RPMI8226 (cell line): ENCODE results near the gene FSTL4.

ENCODE experiments used
- DNase-seq: peaks from one replicate; pipeline ENCODE4 v3.0.0-alpha.2; 2015

The FSTL4 gene

DNA sequence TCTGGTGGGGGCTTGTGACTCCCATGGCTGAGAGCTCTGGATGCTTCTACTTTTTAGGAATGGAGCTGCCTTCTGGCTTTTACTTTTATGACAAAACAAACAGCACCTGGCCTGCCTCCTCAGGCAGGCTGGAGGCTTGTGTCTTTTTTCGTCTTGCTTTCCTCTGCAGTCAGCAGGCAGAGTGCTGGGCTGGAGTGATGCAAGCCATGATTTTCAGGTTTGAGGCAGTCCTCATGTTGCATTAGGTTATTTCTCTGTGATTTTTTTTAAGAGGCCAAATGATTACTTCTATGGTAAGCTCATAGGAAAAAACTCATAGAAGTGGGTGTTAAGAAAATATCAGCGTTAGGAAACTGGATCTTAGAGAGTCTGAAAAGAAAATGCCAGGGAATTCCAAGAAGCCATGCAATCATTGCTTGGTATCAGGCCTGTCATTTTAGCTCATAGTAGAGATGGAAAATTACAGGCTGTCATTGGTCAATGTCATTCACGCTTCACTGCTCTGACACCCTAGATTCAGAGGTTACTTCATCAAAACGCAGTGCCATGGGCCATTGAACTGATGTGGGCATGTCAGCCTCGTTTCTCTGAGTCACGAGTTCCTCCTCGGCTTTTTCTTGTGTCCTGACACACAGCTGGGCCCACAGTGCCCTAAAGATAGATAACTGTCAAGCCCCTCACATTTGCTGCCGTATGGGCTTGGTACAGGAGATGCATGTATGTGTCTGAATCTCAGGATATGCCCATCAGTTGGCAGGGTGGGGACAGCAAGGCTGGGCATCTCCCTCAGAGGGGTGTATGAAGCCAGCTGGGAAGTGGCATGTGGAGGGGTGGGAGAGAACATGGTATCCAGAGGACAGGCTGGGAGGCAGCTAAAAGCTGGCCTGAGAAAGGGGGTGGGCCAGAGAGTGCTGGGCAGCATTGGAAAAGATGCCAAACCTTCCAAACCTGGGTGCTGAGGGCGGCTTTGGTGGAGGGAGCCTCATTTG lies 408.7 kb downstream of the FSTL4 start:
- no peak for DNase-seq

DNA sequence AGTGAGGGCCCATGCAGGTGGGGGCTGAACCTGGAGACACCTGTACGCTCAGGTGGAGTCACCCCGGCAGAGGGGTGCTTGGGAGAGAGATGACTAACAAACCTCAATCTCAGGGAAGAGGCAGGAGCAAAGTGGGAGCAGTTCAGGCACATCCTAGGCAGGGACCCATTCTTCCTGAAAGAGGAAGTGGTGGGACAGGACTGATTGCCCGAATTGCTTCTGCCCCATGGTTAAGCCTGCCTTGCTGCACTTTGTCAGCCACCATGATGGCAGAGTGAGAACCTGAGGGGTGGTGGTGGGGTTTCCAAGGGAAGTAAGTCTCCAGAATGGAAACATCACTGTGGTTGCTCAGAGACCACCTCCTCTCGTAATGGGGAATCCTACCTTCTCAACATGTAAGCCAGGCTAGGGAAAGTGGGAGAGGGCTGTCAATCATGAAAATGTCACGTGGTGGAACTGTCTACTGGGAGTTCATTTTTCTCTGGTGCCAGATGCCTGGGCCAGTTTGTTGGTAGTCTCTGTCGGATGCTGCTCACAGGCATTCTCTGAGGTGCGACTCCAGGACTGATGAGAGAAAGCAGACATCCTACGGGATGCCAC lies 410.2 kb downstream of the FSTL4 start:
- no peak for DNase-seq

DNA sequence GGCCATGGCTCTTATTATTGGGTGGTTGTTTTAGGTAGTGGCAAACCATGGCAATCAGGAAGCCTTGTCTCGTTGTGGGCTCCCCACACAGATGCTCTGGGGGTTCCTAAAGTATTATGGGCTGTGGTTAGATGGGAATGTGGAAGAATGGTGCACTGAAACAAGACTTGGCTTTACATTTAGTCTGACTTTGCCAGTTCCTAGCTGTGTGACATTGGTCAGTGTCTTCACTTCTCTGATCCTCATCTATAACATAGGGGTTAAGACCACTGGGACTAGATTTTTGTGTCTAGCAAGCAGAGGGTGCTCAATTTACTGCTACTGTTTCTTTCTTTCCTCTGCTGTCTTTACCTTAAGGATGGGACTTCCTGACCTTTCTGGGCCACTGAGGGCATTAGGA lies 411.0 kb downstream of the FSTL4 start:
- DNase-seq, result no peak

DNA sequence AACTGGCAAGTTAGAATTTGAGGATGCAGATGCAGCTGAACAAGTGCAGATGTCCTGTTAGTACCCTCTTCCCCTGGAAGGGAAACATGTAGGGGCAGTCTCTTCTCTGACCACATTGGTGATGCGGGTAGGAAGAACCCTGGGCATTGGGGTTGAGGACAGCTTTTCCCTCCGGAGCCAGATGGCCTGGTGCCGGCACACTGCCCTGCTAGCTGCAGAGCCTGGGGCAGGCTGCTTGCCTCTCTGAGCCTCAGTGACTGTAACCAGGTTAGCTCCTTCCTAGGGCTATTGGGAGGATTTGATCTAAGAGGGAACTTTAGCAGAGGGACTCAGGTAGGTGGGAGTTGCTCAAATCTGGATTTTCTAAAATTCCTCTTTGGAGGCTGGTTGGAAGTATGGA lies 412.1 kb downstream of the FSTL4 start:
- DNase-seq, result no peak

DNA sequence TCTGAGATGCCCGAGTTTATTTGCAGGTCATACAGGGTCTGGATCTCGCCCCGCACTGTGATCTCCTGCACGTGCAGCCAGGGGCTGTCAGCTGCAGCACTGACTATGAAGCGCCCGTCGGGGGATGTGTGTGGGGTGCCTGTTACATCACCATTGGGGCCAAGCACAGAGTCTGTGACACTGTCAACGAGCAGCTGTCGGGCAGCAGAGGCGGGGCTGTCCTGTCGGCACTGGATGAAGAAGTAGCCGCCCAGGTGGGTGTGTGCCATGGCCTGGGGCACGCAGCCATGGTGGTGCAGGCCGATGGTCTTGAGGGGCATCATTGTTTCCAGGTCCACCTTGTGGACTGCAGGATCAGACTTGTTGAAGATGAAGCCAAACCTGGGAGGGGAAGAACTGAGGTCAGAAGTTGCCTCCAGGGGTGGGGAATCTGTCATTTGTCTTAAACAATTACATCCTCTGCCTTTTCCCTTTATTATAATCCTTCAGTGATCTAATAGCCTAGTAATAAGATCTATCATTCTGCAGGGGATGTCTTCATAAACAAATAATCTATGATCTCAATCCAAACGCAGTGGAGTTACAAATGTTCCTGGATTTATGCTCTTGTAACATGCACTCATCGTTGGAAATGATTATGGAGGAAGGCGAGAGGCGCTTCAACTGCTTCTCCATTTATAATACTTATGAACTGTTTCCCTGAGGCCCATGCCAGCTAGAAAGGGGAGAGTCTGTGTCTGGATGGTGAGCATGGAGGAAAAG lies 412.7 kb downstream of the FSTL4 start:
- no peak for DNase-seq

DNA sequence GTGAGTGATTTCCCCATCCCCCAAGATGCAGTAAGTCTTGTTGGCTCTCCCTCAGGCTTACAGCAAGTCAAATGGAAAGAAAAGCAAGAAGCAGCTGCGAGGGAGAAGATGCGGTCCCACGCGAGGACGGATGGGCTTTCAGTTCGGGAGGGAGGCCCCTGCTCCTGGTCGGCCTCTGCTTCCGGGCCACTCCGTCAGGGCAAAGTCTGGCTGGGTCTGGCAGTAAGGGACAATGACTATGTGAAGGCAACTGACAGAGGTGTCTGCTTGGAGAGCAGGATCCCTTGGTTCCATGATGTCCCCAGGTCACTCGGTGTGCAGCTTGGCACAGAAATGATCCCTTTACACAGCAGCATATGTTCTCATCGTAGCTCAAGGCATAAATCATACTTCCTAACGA lies 413.8 kb downstream of the FSTL4 start:
- DNase-seq, result no peak

DNA sequence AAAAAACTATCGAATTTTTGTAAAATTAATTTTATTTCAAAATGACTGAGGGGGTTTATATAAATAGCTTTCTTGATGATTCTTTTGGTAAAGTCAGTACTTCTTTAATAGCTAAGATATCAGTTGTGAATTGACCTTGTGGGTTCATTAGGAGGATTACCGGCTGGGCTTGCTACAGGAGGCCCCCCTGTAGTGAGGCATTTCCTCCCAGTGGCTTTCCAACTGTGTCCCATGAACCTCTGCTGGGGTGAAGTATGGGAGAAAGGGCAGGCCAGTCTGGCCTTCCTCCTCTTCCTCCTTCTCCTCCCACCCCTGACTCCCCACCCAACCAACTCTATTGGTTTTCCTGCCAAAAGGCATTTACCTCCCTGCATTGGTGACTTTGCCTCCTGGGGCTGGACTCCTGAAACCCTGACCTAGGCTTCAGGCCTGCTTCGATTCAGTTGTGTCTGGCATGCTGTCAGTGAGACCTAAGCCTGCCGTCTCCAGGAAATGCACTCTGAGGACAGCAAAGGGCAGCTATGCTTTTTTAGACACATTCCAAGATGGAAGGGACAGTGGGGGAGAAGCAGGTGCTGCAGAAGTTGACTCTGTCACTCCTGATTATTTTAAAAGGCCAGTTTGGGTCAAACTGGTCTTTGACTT lies 415.8 kb downstream of the FSTL4 start:
- no peak for DNase-seq

DNA sequence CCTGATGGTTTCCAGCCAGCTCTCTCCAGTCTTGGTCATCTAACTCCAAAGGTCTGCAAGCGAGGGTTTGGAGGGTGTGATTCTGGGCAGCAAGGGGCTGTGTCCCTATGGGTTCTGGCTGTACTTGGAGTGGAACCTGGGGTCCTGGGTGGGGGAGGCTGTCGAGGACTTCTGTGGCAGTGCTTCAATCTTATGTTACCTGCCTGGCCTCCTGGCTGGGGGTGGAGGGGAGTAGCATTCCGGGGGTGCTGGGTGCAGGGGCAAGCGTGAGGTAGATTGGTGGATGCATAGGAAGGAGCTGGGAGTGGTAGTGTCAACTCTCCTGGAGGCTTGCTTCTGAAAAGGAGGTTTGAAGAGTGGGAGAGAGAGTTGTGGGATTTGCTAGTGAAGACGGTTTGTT lies 417.1 kb downstream of the FSTL4 start:
- no peak for DNase-seq

DNA sequence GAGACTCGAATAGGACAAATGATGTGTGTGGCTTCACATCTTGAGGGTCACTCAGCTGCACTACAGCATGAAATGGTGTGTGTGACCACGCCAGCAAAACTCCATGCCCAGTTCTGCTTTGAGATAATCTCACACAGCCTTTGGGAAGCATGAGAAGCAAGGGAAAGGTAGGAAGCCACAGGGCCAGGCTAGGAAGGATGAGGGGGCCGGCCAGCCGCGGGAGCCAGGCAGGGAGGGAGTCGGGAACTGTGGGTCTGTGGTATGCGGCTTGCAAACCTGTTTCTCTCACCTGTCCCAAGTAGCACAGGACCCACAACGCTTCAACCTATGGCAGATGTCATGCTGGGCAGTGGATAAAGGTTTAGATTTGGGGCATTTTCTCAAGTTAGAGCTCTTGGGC lies 418.5 kb downstream of the FSTL4 start:
- no peak for DNase-seq

DNA sequence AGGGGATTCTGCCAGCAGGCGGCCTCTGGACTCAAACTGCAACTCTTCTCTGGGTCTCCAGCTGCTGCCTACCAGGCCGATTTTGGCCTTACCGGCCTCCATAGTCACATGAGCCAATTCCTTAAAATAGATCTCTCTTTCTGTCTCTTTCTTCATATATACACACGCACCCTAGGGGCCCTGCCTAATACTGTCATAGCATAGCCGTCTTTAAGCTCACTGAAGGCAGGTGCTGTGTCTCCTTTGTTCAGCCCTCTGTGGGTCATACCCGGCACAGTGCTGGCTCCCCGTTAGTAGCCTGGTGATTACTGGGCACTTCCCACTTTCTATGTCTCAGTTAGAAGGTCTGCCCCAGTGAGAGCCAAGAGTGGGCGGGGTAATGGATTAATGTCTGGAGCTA lies 419.6 kb downstream of the FSTL4 start:
- no peak for DNase-seq

DNA sequence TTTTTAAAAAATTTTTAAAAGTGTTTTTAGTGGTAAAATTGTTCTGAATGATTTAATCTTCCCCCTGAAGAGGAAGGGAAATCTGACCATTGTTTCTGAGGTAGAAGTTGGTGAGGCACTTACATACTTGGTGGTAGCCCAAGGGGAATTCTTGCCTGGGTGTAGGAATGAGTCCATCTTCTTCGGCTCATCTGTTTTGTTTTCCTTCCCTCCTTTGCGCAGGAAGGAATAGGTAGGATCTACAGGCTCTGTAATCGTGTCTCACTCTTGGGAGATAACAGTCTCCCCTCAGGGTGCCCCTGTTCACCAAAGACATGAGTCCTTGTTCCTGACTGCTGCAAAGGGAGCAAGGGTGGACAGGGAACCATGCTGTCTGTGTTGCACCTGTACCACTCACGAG lies 422.5 kb downstream of the FSTL4 start:
- no peak for DNase-seq

DNA sequence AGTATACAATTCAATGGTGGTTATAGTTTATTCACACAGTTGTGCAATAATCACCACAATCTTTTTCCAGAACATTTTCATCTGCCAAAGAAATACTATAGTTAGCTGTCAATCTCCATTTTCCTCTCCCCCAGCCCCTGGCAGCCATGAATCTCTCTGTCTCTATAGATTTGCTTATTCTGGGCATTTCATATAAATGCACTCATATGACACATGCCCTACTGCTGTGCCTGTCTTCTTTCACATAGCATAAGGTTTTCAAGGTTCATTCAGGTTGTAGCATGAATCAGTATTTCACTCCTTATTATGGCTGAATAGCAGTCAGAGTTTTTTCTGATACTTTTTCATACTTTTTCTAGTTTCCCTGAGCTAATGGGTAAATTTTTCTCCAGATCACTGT lies 432.9 kb downstream of the FSTL4 start:
- DNase-seq, result no peak

DNA sequence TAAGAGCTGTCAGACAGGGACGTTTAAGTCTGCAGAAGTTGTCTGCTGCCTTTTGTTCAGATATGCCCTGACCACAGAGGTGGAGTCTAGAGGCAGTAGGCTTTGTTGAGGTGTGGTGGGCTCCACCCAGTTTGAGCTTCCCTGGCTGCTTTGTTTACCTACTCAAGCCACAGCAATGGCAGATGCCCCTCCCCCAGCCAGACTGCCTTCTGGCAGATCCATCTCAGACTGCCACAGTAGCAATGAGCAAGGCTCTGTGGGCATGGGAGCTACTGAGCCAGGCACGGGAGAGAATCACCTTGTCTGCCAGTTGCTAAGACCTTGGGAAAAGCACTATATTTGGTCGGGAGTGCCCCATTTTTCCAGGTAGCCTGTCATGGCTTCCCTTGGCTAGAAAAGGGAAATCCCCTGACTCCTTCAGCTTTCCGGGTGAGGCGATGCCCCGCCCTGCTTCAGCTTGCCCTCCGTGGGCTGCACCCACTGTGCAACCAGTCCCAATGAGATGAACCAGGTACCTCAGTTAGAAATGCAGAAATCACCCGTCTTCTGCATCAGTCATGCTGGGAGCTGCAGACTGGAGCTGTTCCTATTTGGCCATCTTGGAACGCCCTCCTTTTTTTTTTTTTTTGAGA lies 441.5 kb downstream of the FSTL4 start:
- peak; percentile 31 for DNase-seq

DNA sequence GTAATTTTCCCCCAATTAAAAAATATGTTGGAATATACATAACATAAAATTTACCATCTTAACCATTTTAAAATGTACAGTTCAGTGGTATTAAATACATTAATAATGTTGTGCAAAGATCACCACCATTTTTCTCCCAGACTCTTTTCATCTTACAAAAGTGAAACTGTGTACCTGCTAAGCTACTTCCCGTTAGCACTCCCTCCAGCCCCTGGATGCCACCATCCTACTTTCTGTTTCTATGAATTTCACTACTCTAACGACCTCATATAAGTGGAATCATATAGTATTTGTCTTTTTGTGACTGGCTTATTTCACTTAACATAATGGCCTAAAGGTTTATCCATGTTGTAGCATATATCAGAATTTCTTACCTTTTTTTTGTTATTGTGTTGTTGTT lies 447.6 kb downstream of the FSTL4 start:
- peak; percentile 47 for DNase-seq

DNA sequence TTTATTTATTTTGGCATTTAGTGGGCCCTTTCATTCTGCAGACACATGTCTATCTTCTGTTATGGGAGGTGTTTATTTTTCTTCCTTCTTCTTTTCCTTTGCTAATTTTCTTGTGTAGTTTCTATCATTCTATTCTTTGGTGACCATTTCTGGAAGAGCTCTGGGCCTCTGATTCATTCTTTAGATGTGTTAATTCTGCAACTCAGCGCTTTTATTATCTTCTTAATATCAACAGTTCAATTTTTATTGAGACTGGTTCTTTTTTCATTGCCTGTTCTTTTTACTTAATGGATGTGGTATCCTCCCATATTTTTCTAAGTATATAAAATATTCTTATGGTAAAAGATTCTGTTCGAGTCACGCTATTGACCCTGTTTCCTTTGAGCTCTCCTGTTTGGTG lies 448.5 kb downstream of the FSTL4 start:
- DNase-seq, result no peak

DNA sequence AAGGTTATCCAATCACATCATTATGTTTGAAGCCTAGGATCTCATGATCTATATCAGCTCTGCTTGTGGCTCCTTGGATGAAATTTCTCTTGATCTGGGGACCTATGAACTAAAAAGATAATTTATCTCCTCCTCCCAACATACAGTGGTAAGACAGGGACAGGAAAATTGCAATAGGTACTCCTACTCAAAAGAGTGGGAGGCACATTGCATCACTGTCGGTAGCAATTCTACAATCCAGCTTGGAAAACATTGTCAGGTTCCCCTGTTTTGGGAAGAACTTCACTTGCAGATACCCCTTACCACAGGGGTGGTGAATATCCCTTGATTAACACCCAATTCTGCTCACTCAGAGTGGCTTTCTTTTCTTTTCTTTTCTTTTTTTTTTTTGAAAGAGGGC lies 452.8 kb downstream of the FSTL4 start:
- no peak for DNase-seq

DNA sequence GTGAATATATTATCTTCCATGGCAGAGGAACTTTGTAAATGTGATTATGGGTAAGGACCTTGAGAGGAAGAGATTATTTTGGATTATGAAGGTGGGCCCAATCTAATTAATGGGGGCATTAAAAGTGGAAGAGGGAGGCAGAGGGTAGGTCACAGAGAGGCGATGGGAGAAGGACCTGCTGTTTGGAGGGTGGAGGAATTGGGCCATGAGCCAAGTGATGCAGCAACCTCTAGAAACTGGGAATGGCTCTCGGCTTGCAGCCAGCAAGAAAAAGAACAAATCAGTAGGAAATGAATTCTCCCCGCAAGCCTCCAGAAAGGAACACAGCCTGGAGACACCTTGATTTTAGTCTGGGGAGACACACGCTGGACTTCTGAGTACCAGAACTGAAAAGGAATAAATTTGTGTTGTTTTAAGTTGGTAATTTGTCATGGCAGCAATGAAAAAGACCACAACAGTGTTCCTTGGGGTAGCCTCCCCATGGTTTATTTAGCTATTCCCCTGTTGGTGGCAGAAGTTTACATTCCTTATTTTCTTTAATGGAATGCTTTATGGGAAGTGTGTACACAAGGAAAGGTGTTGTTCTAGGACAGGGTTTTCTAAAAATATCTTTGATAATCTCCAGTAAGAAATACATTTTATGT lies 456.9 kb downstream of the FSTL4 start:
- no peak for DNase-seq

DNA sequence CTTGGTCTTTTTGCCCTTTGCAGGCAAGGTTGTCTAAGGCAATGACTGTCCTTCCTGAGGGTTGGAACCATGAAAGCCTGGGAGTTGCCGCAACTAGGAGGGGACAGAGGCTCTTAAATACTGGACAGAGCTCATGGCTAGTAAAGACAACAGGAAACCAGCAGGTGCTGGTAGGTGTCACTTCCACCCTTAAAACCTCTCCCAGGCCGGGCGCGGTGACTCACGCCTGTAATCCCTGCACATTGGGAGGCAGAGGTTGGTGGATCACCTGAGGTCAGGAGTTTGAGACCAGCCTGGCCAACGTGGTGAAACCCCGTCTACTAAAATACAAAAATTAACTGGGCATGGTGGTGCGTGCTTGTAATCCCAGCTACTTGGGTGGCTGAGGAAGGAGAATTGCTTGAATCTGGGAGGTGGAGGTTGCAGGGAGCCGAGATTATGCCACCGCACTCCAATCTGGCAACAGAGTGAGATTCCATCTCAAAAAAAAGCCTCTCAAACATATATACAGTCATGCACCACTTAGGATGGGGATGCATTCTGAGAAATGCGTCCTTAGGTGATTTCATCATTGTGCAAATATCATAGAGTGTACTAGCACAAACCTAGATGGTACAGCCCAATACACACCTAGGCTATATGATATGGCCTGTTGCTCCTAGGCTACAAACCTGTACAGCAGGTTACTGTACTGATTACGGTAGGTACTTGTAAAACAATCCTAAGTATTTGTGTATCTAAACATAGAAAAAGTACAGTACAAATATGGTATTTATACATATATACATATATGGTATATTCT lies 457.9 kb downstream of the FSTL4 start:
- no peak for DNase-seq

DNA sequence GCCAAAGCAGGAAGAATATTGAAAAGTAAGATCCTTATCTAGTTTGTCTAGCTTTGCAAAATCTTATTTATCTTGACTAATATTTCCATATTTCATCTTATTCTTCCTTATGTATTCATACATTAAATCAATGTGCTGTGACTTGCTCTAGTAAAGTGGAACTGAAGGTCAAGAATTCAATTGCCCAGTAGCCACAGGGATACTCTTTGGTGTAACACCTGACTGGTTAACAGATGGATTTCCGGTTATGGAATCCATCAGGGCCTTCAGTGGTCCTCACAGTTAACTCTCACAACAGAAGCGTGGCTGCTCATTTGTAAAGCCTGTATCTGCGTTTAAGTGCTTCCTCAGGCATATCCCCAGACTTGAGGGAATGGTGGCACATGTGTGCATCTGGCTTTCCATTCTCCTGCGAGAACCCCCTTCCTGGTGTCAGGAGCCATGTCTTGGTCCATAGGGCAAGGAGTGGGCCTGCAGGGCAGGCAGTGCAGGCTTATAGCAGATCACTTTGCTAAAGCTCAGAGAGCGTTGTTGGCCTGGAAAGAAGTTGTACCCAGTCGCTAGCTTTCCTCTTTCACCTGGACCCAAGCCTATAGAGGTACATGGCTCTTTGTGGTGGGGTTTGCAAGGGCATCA lies 461.3 kb downstream of the FSTL4 start:
- DNase-seq, result no peak

DNA sequence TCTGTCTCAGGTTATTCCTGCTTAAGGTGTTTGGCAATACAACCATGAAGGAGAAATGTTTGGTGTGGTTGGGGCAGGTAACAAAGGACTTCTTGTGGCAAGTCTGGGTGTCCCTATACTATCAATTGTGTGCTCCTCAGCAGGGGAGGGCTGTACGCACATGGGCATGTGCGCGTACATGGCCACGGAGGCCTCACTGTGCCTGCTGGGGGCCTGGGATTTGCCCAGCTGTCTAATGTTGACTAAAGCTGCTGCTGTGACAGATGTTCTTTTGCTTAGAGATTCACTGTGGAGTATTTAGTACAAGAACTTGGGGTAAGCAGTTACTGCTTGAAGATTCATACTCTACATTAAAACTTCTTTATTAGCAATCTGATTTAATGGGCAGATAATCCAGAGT lies 463.0 kb downstream of the FSTL4 start:
- no peak for DNase-seq
